ENCODE data around the gene MLXIPL.
"Not testable (repeated sequence)": the region's sequence is repeated elsewhere in the genome, so short reads cannot be mapped to it uniquely, and the experiment has no call there.

Gene MLXIPL

DNA sequence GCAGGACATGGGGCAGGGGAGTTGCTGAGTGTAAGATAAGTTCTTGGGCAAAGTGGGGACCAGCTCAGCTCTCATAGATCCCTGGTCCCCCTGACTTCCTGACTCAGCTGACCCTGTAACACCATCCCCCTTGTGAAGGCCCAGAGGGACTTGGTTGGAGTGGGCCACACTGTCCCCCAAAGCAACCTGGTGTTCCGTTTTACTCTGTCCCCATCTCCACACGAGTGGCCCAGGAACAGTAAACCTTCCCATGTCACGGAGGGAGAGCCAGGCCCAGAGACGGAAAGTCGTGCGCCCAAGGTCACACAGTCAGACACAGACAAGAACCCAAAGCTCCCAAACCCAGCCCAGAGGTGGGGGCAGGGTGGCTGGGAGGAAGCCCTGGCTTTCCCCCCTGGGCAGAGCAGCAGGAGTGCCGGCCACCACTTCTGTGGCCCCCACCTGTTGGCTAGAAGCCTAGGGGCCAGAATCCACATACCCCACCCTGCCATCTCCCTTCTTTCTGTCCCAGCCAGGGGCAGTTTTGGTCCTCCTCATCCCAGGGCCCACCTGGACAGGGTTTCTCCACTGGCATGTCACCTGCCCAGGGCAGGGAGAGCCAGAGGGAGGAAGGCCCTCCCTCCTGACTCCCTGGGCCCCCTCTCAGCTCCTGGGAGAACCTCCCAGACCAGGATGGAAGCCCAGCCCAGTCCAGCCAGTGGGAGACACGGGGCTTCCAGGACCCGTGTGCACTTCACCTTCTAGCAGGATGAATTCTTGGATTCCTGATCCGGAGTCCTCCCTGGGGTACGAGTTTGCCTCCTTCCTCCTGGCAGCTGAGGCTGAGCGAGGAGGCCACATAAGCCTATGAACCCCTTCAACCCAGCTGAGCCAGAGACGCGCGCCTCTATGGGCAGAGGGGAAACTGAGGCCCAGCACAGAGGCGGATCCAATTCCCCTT lies 22.7 kb upstream of the MLXIPL start:
- no peak for DNase-seq (ENCODE audit: low spot score)

GRCh38 chr7:73645643-73646174 lies 21.4 kb upstream of the MLXIPL start:
- DNase-seq (ENCODE audit: low spot score), result no peak

DNA sequence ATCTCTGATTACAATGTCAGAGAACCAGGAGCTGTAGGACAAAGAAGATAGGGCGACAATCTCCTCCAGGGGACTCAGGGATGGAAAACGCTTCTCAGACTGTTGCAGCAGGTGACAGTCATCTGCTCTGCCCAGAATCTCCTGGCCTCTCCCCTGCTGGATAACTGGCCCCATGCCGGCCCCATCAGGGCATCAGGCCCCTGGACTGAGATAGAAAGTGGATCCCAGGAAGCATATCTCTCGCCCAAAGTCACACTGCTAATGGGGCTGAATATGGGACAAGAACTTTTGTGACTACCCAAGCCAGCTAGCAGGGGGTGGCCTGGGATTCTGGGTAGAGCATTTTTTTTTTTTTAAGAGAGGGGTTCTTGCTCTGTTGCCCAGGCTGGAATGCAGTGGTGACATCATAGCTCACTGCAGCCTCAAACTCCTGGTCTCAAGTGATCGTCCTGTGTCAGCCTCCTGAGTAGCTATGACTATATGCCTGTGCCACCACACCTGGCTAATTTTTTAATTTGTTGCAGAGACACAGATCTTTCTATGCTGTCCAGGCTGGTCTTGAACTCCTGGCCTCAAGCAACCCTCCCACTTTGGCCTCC lies 20.5 kb upstream of the MLXIPL start:
- DNase-seq (ENCODE audit: low spot score), result no peak

- DNase-seq (ENCODE audit: low spot score), result no peak
Observed at GRCh38 chr7:73642834-73643233, 18.5 kb upstream of the MLXIPL start.

DNA sequence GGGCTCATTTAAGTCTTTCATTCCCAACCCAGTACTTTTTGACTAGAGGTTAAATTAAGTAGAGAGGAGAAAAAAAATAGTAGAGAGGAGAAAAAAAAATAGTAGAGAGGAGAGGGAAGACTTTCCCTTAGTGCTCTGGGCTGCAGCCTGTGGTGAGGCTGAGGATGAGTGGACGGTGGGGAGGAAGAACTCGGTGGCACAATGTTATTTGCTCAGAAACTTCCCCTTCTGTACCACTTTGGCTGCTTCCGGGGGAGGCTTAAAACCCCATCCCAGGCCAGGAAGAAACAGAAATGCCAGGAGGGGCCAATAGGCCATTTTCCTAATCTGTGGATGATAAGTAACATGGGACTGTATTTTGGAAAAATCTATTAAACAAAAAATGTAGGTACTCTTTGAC lies 14.6 kb upstream of the MLXIPL start:
- DNase-seq (ENCODE audit: low spot score), result no peak

GRCh38 chr7:73635428-73636200 lies 11.3 kb upstream of the MLXIPL start:
- DNase-seq (ENCODE audit: low spot score), result no peak

DNA sequence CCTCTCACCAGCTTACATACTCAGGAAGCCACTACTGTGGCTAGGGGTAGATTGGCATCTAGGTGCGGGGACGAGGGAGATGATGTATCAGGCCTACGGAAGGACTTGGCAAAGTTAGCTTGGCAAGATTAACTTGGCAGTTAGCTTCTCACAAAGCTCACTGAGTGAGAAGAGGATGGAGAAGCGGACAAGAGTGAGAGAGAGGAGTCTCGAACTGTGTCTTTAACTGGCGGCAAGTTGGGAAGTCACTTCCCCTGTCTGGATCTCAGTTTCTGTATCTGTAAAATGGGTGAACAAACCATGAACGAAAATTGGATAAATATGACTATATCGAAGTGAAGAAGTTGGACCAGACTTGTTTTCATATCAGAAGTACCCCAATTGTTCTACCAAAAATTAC lies 9.5 kb upstream of the MLXIPL start:
- DNase-seq (ENCODE audit: low spot score), result no peak

DNA sequence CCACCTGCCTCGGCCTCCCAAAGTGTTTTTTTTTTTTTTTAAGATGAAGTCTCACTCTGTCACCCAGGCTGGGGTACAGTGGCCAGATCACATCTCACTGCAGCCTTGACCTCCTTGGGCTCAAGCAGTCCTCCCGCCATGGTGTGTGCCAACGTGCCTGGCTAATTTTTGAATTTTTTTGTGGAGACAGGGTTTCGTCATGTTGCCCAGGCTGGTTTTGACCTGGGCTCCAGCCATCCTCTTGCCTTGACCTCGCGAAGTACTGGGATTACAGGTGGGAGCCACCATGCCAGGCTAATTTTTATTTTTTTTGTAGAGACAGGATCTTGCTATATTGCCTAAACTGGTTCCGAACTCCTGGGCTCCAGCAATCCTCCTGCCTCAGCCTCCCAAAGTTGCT lies 9.0 kb upstream of the MLXIPL start:
- DNase-seq (ENCODE audit: low spot score), result no peak

GRCh38 chr7:73631558-73631957 lies 7.2 kb upstream of the MLXIPL start:
- DNase-seq (ENCODE audit: low spot score), result no peak

DNA sequence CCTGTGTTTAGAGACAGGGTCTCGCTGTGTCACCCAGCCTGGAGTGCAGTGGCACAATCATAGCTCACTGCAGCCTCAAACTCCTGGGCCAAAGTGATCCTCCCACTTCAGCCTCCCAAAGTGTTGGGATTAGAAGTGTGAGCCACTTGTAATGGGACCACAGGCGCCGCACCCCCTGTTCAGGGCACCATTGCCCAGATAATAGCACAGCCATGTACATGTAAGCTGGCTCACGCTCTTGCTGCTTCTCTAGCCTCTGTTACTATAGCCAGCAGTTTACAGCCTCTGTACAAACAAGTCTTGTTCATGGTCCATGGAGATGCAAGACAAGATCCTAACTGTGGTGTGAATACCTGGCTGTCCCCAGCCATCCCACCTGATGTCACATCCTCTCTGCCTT lies 4.2 kb upstream of the MLXIPL start:
- DNase-seq (ENCODE audit: low spot score), result no peak

GRCh38 chr7:73626814-73627213 lies 2.5 kb upstream of the MLXIPL start:
- DNase-seq (ENCODE audit: low spot score), result no peak

GRCh38 chr7:73625276-73625675 lies 954 bp upstream of the MLXIPL start:
- no peak for DNase-seq (ENCODE audit: low spot score)

GRCh38 chr7:73624669-73625001 lies 313 bp upstream of the MLXIPL start:
- DNase-seq (ENCODE audit: low spot score), result no peak

DNA sequence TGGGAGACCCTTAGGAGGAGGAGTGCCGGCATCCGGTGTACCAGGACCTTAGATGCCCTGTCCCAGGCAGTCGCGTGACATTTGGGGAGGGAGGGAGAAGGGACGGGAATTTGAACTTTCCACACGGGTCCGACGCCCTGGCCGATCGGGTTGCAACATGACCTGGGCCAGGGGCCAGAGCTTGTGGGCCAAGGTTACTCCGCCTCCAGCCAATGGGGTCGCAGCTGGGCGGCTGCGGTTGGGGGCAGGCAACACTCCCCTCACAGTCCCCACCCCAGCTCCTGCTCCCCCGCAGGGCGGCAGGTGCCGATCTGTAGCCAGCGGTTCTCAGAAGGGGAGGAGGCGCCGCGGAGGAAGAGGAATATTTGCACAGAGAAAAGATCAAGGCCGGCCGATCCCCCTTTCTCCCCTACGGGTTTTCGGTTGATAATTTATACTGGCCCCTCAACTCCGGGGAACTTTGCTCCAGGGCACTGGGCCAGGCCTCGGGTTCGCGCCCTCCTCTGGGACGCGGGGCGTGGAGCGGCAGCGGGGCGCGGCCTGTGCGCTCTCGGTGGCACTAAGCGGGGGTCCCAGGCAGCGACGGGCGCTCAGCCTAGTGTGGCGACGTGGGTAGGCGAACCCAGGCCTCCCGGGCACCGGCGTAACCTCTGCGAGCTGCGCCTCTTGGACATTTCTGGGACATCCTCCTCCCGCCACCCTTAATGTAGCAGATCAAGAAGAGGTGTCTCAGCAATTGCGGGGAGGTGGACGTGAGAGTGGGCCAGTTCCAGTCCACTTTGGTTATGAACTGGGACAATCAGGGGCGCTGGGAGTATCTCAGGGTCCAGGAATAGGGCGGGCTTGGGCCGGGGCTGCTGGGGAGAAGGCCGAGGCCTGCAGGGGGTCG lies 1.2 kb downstream of the MLXIPL start:
- DNase-seq (ENCODE audit: low spot score), result no peak

DNA sequence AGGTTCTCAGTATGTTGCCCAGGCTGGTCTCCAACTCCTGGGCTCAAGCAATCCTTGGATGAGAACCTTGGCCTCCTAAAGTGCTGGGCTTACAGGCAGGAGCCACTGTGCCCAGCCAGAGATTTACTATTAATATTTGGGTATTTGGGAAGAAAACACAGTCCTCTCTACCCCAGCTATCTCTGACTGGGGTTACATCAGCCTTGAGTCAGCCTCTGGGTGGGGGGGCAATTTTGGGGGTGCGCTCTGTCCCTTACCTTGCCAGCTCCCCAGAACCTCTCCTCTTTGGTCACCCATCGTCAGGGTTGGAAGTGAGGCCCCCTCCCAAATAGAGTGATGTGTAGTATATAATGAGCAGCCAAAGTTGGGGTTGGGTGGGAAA lies 1.8 kb downstream of the MLXIPL start:
- DNase-seq (ENCODE audit: low spot score), result no peak

GRCh38 chr7:73621168-73622063 lies 2.9 kb downstream of the MLXIPL start:
- DNase-seq (ENCODE audit: low spot score), result no peak

DNA sequence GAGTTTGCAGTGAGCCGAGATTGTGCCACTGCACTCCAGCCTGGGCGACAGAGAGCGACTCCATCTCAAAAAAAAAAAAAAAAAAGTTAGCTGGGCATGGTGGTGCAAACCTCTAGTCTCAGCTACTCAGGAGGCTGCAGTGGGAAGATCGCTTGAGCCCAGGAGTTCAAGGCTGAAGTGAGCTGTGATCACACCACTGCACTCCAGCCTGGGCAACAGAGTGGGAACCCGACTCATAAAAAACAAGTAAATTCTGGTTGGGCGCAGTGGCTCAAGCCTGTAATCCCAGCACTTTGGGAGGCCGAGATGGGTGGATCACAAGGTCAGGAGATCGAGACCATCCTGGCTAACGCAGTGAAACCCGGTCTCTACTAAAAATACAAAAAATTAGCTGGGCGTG lies 4.9 kb downstream of the MLXIPL start:
- DNase-seq (ENCODE audit: low spot score), result not testable (repeated sequence)

DNA sequence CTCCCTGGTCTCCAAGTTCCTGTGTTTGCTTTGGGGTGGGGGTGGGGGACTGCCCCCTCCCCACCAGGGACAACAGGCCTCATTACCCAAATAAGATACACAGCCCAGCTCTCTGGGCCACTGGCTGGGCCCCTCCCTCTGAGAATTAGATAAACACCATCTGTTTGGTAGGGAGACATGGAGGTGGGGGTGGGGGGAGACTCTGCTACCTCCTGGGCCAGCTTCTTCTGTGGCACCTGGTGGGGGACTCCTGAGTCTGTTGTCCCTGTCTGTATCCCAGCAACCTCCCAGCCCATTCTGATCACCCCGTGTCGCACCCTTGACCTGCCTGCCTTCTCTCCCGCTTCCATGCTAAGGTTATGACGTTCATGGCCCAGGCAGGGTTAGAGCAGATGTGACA lies 5.8 kb downstream of the MLXIPL start:
- no peak for DNase-seq (ENCODE audit: low spot score)

DNA sequence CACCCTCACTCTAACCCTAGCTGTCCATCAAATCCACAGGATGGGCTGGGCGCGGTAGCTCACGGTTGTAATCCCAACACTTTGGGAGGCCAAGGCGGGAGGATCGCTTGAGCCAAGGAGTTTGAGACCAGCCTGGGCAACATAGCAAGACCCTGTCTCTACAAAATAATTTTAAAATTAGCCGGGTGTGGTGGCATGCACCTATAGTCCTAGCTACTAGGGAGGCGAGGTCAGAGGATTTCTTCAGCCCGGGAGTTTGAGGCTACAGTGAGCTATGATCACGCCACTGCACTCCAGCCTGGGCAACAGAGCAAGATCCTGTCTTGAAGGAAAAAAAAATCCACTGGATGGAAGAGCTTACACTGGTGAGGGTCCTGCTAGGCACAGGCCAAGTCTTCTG lies 6.8 kb downstream of the MLXIPL start:
- DNase-seq (ENCODE audit: low spot score), result not testable (repeated sequence)

GRCh38 chr7:73615886-73616285 lies 8.4 kb downstream of the MLXIPL start:
- DNase-seq (ENCODE audit: low spot score), result no peak

- DNase-seq (ENCODE audit: low spot score), result not testable (repeated sequence)
Observed at GRCh38 chr7:73614937-73615336, 9.4 kb downstream of the MLXIPL start.
